Measurements from ENCODE around the gene UGDH. TPM values are rescaled to one million over a fixed set of nuclear protein-coding genes. Genes with fewer than 3 reads are reported as not detected.

The UGDH gene
- total RNA-seq, 1 experiment from 2014 or later = 53.4 TPM

DNA sequence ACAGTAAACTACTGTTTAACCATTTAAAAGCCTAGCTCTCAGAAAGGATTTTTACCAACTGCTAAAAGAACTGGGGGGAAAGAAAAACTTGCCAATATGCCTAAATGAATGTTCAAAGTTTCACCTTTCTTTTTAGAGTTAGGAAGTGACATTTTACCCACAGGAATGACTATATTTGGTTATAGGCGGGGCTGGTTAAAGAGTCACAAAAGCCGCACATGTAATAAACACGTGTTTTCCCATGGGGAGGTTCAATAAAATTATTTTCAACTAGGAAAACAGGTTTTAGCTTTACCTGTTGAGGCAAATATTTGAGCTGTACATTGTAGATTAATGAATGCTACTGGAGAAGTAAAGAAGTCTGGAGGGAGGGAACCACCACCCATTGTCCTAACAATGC is 41.6 kb upstream of the UGDH start:
- Histone ChIP-seq H4K20me1 (ENCODE audit: low read length) (no peaks in the 10 kb centered on the region), H3K36me3 (ENCODE audit: low read depth, low read length) (no peaks in the 10 kb centered on the region), H3K9ac (ENCODE audit: low read length) (peak overlapping the region; percentile 40), H3K4me2 (ENCODE audit: low read length) (peak overlapping the region; percentile 77), H2AFZ (ENCODE audit: low read length) (peak overlapping the region; percentile 53; the same call in 1 of the 2 replicates), H3K4me1 (ENCODE audit: insufficient read depth, low read length) (peaks cover 21% of the 10 kb centered on the region), H3K27ac (ENCODE audit: low read length) (peak overlapping the region; percentile 80), H3K27me3 (ENCODE audit: low read length) (no peaks in the 10 kb centered on the region), H3K9me2 (replicated peaks; ENCODE audit: low read length) (no peaks in the 10 kb centered on the region), H3K4me3 (ENCODE audit: low read length) (peak overlapping the region; percentile 40; the same call in 1 of the 2 replicates), H3F3A (ENCODE audit: low read length, unreplicated experiment) (peaks cover 4% of the 10 kb centered on the region), H3K79me2 (ENCODE audit: low read length) (no peaks in the 10 kb centered on the region), H3K9me3 (ENCODE audit: low read length) (no peaks in the 10 kb centered on the region)
- TF ChIP-seq EZH2 (IDR thresholded peaks at IDR 0.05; ENCODE audit: low read length, unreplicated experiment) (no peak), EZH2phosphoT487 (IDR thresholded peaks at IDR 0.05; ENCODE audit: borderline replicate concordance, low read length) (no peak)
- TF ChIP-seq, protein P1, sequence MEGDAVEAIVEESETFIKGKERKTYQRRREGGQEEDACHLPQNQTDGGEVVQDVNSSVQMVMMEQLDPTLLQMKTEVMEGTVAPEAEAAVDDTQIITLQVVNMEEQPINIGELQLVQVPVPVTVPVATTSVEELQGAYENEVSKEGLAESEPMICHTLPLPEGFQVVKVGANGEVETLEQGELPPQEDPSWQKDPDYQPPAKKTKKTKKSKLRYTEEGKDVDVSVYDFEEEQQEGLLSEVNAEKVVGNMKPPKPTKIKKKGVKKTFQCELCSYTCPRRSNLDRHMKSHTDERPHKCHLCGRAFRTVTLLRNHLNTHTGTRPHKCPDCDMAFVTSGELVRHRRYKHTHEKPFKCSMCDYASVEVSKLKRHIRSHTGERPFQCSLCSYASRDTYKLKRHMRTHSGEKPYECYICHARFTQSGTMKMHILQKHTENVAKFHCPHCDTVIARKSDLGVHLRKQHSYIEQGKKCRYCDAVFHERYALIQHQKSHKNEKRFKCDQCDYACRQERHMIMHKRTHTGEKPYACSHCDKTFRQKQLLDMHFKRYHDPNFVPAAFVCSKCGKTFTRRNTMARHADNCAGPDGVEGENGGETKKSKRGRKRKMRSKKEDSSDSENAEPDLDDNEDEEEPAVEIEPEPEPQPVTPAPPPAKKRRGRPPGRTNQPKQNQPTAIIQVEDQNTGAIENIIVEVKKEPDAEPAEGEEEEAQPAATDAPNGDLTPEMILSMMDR (conservative IDR thresholded peaks at IDR 0.05; ENCODE audit: low read depth, low read length) = no peak
- intact Hi-C loops (cut with micrococcal nuclease) = no loop called here
- BruUV-seq (replicated peaks) = no TSS peak
- ATAC-seq (peak; percentile 46), DNase-seq (peak; percentile 83)
- POLR2A ChIA-PET (ENCODE audit: unreplicated experiment) = interaction anchor here (0.7 kb wide), 1 partner anchor 11 kb away, joined by 4 read pairs; no protein-coding TSS in a partner anchor
- CTCF ChIA-PET = no interaction called here

DNA sequence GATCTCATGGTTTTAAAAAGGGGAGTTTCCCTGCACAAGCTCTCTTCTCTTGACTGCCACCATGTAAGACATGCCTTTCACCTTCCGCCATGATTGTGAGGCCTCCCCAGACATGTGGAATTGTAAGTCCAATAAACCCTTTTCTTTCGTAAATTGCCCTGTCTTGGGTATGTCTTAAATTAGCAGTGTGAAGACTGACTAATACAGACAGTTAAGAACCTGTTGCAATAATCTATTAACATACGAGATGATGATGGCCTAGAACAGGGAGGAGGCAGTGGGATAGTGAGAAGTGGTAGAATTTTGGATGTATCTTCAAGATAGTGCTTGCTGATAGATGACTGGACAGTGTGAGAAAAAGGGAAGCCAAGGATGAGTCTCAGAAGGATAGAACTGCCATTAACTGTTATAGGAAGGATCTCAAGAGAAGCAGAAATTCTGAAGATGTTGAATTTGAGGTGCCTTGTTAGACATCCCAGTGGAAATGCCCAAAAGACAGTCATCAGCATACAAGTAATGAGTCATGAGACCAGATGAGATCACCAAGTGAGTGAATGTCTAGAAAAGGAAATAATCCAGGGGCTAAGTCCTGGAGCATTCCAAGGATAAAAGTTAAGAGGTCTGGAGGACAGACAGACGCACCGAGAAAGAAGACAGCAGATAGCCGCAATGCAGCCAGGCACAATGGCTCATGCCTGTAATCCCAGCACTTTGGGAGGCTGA is 38.8 kb upstream of the UGDH start:
- no peaks in the 10 kb centered on the region for H3K79me2 ChIP-seq (ENCODE audit: low read length)
- intact Hi-C loops (cut with micrococcal nuclease) = no loop called here
- no peaks in the 10 kb centered on the region for H3K36me3 ChIP-seq (ENCODE audit: low read depth, low read length)
- BruUV-seq (replicated peaks) = no TSS peak
- H3K4me1 ChIP-seq (ENCODE audit: insufficient read depth, low read length) = peaks cover 21% of the 10 kb centered on the region
- H3K4me3 ChIP-seq (ENCODE audit: low read length) = no peak overlapping the region
- H3K4me2 ChIP-seq (ENCODE audit: low read length) = no peak overlapping the region
- no peaks in the 10 kb centered on the region for H3K27me3 ChIP-seq (ENCODE audit: low read length)
- no peak overlapping the region for H2AFZ ChIP-seq (ENCODE audit: low read length)
- H4K20me1 ChIP-seq (ENCODE audit: low read length) = no peaks in the 10 kb centered on the region
- H3K9me2 ChIP-seq (replicated peaks; ENCODE audit: low read length) = no peaks in the 10 kb centered on the region
- ATAC-seq (peak; percentile 59), DNase-seq (peak; percentile 77)
- no peak for TF ChIP-seq EZH2phosphoT487 (IDR thresholded peaks at IDR 0.05; ENCODE audit: borderline replicate concordance, low read length)
- no peak for TF ChIP-seq EZH2 (IDR thresholded peaks at IDR 0.05; ENCODE audit: low read length, unreplicated experiment)
- TF ChIP-seq, protein P1 (conservative IDR thresholded peaks at IDR 0.05; ENCODE audit: low read depth, low read length) = no peak
- peak overlapping the region; percentile 44 for H3K27ac ChIP-seq (ENCODE audit: low read length)
- no peak overlapping the region for H3K9ac ChIP-seq (ENCODE audit: low read length)
- ChIA-PET POLR2A (ENCODE audit: unreplicated experiment) (no interaction called here), CTCF (no interaction called here)
- H3K9me3 ChIP-seq (ENCODE audit: low read length) = no peaks in the 10 kb centered on the region
- peaks cover 4% of the 10 kb centered on the region for H3F3A ChIP-seq (ENCODE audit: low read length, unreplicated experiment)

DNA sequence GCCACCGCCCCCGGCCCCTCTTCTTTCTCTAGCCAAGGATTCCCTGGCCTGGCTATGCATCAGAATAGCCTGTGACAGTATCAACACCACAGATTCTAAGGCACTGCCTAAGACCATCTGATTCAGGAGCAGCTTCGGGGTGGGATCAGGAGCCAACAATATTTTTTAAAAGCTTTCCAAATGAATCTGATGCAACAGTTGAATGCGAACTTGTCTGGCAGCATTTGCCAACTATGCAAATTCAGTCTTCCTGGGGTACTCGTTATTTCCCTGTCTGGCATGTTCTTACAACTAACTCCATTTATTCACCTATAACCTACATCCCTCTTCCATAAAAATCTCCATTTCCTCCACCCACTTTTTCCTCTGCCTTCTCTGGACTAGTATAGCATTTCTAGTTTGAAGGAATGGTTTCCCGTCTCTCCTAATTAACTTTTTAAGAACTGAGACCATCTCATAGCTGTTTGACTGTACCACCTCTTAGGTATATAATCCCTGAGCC is 36.2 kb upstream of the UGDH start:
- Histone ChIP-seq H3K4me2 (ENCODE audit: low read length) (no peak overlapping the region), H2AFZ (ENCODE audit: low read length) (no peak overlapping the region), H3K27me3 (ENCODE audit: low read length) (no peaks in the 10 kb centered on the region), H3K36me3 (ENCODE audit: low read depth, low read length) (no peaks in the 10 kb centered on the region), H3K9me3 (ENCODE audit: low read length) (no peaks in the 10 kb centered on the region), H3K4me3 (ENCODE audit: low read length) (no peak overlapping the region), H3F3A (ENCODE audit: low read length, unreplicated experiment) (no peaks in the 10 kb centered on the region), H3K79me2 (ENCODE audit: low read length) (no peaks in the 10 kb centered on the region), H3K9me2 (replicated peaks; ENCODE audit: low read length) (no peaks in the 10 kb centered on the region), H3K9ac (ENCODE audit: low read length) (no peak overlapping the region), H3K27ac (ENCODE audit: low read length) (no peak overlapping the region), H4K20me1 (ENCODE audit: low read length) (no peaks in the 10 kb centered on the region), H3K4me1 (ENCODE audit: insufficient read depth, low read length) (peaks cover 6% of the 10 kb centered on the region; the same call in 1 of the 2 replicates)
- intact Hi-C loops (cut with micrococcal nuclease) = no loop called here
- ChIA-PET CTCF (no interaction called here), POLR2A (ENCODE audit: unreplicated experiment) (no interaction called here)
- DNase-seq (no peak), ATAC-seq (no peak)
- TF ChIP-seq EZH2phosphoT487 (IDR thresholded peaks at IDR 0.05; ENCODE audit: borderline replicate concordance, low read length) (no peak), EZH2 (IDR thresholded peaks at IDR 0.05; ENCODE audit: low read length, unreplicated experiment) (no peak)
- TF ChIP-seq, protein P1 (conservative IDR thresholded peaks at IDR 0.05; ENCODE audit: low read depth, low read length) = no peak
- BruUV-seq (replicated peaks) = no TSS peak

Measured in PC-3 (cell line).